Measurements from ENCODE around the gene LMO2. TPM values are rescaled to one million over a fixed set of nuclear protein-coding genes. Genes with fewer than 3 reads are reported as not detected.

LMO2 gene
- total and polyA plus RNA-seq, 2 donors (not counting 3 experiments of a cell fraction or from before 2014, with no cell fraction given), result 60.4 to 66.8 TPM

DNA sequence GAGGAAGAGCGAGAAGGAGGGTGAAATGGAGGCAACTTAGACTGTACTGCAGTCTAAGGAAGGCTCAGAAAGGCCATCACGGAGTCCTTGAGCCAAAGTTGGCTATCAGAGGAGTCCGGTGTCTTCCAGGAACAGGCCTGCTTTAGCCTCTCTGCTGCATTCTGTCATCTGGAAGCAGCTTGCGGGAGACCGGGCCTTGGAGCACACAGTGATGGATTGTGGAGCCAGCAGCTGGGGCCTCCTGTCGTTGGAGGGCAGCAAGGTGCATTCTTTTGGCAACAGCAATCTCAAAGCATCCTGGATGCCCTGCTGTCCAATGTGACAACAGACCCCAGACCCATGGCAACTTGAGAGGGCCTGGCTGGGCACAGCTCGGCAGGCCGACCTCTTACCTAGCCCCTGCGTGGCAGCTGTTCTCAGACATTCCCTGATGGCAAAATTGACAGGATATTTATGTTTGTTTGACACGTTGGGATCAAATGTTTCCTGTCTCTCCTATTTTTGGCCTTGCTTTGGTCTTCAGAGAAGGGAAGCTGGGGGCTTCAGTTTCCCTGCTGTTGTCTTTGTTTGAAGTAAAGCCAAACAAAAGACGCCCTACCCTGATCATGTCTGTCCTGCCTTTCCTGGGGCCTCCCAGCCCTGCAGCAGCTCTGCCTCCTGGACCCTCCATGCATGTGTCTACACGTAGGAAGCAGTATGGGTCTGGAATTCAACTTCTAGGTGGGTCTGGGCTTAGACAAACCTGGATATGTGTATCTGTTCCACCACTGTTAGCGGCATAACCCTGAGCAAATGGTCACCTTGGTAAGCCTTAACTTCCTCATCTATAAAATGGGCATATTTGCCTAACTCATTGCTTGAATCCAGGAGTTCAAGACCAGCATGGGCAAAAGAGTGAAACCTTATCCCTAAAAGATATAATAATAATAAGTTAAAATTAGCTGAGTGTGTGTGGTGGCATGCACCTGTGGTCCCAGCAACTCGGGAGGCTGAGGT is 43.9 kb upstream of the LMO2 start:
- Histone ChIP-seq H2AFZ (ENCODE audit: low read depth, low read length) (no peak overlapping the region), H3K4me2 (ENCODE audit: insufficient read depth, low read length) (no peak overlapping the region), H3K4me3 (replicated peaks in 1 of 3; ENCODE audit: insufficient read depth in 1 of 3, low read depth in 1 of 3, low read length in 3 of 3) (no peak overlapping the region), H3K4me1 (ENCODE audit: control insufficient read depth, extremely low read depth, insufficient read depth, low read length) (peaks cover 65% of the 10 kb centered on the region), H3K27ac (ENCODE audit: insufficient read depth, low read depth, low read length) (peak overlapping the region; percentile 97), H4K20me1 (replicated peaks; ENCODE audit: control insufficient read depth, extremely low read depth, insufficient read depth, low read length) (no peaks in the 10 kb centered on the region), H3K9ac (replicated peaks; ENCODE audit: extremely low read depth, insufficient read depth, low read length) (no peak overlapping the region), H3K27me3 (ENCODE audit: control insufficient read depth in 2 of 2, insufficient read depth in 2 of 2, low read length in 2 of 2) (no peaks in the 10 kb centered on the region), H3K79me2 (ENCODE audit: control insufficient read depth, insufficient read depth, low read length) (no peaks in the 10 kb centered on the region), H3K36me3 (ENCODE audit: control insufficient read depth in 2 of 2, extremely low read depth in 1 of 2, insufficient read depth in 2 of 2, low read length in 2 of 2) (no peaks in the 10 kb centered on the region), H3K9me3 (replicated peaks; ENCODE audit: control insufficient read depth, insufficient read depth, low read length) (no peaks in the 10 kb centered on the region), H3K9me1 (replicated peaks; ENCODE audit: control insufficient read depth, extremely low read depth, insufficient read depth, low read length) (no peaks in the 10 kb centered on the region)
- ChIA-PET POLR2A (no interaction called here), CTCF (interaction anchor here (0.9 to 1.7 kb wide), 5 partner anchors 10 to 106 kb away, joined by 3 to 4 read pairs (median 3); no protein-coding TSS in a partner anchor)
- FAIRE-seq (no peak), DNase-seq (ENCODE audit: low read depth, low spot score) (peak; percentile 34)
- dilution Hi-C loops (cut with MboI; ENCODE audit: extremely low pct_ligation_motif_present, low sequenced_read_pairs), result no loop called here
- intact Hi-C loops (cut with micrococcal nuclease), result no loop called here
- TF ChIP-seq FOS (IDR thresholded peaks at IDR 0.05; ENCODE audit: borderline replicate concordance, insufficient read depth, low read length), result no peak
- TF ChIP-seq, protein P1, sequence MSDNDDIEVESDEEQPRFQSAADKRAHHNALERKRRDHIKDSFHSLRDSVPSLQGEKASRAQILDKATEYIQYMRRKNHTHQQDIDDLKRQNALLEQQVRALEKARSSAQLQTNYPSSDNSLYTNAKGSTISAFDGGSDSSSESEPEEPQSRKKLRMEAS (IDR thresholded peaks at IDR 0.05; ENCODE audit: insufficient read depth, insufficient read length), result no peak
- TF ChIP-seq, protein P2, sequence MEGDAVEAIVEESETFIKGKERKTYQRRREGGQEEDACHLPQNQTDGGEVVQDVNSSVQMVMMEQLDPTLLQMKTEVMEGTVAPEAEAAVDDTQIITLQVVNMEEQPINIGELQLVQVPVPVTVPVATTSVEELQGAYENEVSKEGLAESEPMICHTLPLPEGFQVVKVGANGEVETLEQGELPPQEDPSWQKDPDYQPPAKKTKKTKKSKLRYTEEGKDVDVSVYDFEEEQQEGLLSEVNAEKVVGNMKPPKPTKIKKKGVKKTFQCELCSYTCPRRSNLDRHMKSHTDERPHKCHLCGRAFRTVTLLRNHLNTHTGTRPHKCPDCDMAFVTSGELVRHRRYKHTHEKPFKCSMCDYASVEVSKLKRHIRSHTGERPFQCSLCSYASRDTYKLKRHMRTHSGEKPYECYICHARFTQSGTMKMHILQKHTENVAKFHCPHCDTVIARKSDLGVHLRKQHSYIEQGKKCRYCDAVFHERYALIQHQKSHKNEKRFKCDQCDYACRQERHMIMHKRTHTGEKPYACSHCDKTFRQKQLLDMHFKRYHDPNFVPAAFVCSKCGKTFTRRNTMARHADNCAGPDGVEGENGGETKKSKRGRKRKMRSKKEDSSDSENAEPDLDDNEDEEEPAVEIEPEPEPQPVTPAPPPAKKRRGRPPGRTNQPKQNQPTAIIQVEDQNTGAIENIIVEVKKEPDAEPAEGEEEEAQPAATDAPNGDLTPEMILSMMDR (IDR thresholded peaks at IDR 0.05; ENCODE audit: extremely low read depth in 1 of 2, insufficient read depth in 1 of 2, low read depth in 1 of 2, low read length in 2 of 2), result no peak
- no peak for TF ChIP-seq POLR2AphosphoS5 (IDR thresholded peaks at IDR 0.05; ENCODE audit: insufficient read depth, low read depth, low read length)
- TF ChIP-seq POLR2A (IDR thresholded peaks at IDR 0.05; ENCODE audit: low read depth, low read length), result no peak
- TF ChIP-seq GATA2 (IDR thresholded peaks at IDR 0.05; ENCODE audit: insufficient read depth, insufficient read length, low read depth, low read length), result no peak
- no peak for TF ChIP-seq JUN (IDR thresholded peaks at IDR 0.05; ENCODE audit: borderline replicate concordance, insufficient read depth, insufficient read length, low read depth)
- TF ChIP-seq EZH2 (IDR thresholded peaks at IDR 0.05; ENCODE audit: borderline replicate concordance, low read depth, low read length, severe bottlenecking), result no peak
- no peak for TF ChIP-seq MYC (IDR thresholded peaks at IDR 0.05; ENCODE audit: low read depth, low read length)
- BruUV-seq (replicated peaks), result no TSS peak

Measured in endothelial cell of umbilical vein (primary cell).